Activated CD4-positive, alpha-beta T cell treated with anti-CD3 and anti-CD28 coated beads for 4 hours (primary cell): ENCODE measurements around the gene MAP3K5.

Source experiments
- DNase-seq, 2 donors: peaks; one replicate each; pipeline ENCODE4 v3.0.0-alpha.2; 2020

The MAP3K5 gene

GRCh38 chr6:136566007-136566487, 226.2 kb downstream of the MAP3K5 start:
- no peak for DNase-seq

- no peak for DNase-seq
Measured at GRCh38 chr6:136564180-136564579, 228.1 kb downstream of the MAP3K5 start.

- no peak for DNase-seq
Measured at GRCh38 chr6:136563386-136564152, 228.7 kb downstream of the MAP3K5 start.

- no peak for DNase-seq
Measured at GRCh38 chr6:136562211-136562610, 230.1 kb downstream of the MAP3K5 start.

- no peak for DNase-seq
Measured at GRCh38 chr6:136553166-136553787, 239.0 kb downstream of the MAP3K5 start.

- no peak for DNase-seq
Measured at GRCh38 chr6:136552054-136552453, 240.2 kb downstream of the MAP3K5 start.

GRCh38 chr6:136551103-136551502, 241.2 kb downstream of the MAP3K5 start:
- no peak for DNase-seq

GRCh38 chr6:136550330-136551071, 241.8 kb downstream of the MAP3K5 start, which contains the start of gene MAP7:
Gene MAP7 (minus strand): TSS chr6:136550422. CDS start chr6:136550408, 14 bp downstream.
- DNase-seq = peak; percentile 60

GRCh38 chr6:136550045-136550329, 242.3 kb downstream of the MAP3K5 start:
- DNase-seq = no peak

- DNase-seq = peak in 1 of 2 donors; percentile 3
Measured at GRCh38 chr6:136549300-136550044, 242.8 kb downstream of the MAP3K5 start.

GRCh38 chr6:136548582-136549299, 243.5 kb downstream of the MAP3K5 start:
- DNase-seq = no peak

- DNase-seq = no peak
Measured at GRCh38 chr6:136547871-136548270, 244.4 kb downstream of the MAP3K5 start.

- no peak for DNase-seq
Measured at GRCh38 chr6:136547336-136547735, 244.9 kb downstream of the MAP3K5 start.

- no peak for DNase-seq
Measured at GRCh38 chr6:136546331-136546730, 245.9 kb downstream of the MAP3K5 start.

GRCh38 chr6:136544326-136544725, 248.0 kb downstream of the MAP3K5 start:
- no peak for DNase-seq

GRCh38 chr6:136541395-136541794, 250.9 kb downstream of the MAP3K5 start:
- DNase-seq = no peak

GRCh38 chr6:136539967-136540652, 252.2 kb downstream of the MAP3K5 start:
- DNase-seq = no peak

- DNase-seq = no peak
Measured at GRCh38 chr6:136538836-136539235, 253.4 kb downstream of the MAP3K5 start.

GRCh38 chr6:136535880-136536650, 256.2 kb downstream of the MAP3K5 start:
- no peak for DNase-seq

GRCh38 chr6:136535017-136535765, 257.1 kb downstream of the MAP3K5 start:
- no peak for DNase-seq
